Ishikawa (cell line): ENCODE measurements around the gene RNU7-1.

ENCODE experiments used
- EP300 ChIP-seq: IDR thresholded peaks from 2 replicates; pipeline ENCODE4 v1.6.1; 2012; ENCODE audit warnings: borderline replicate concordance
- TAF1 ChIP-seq: IDR thresholded peaks from 2 replicates; pipeline ENCODE4 v1.6.1; 2012; ENCODE audit warnings: low read depth, mild to moderate bottlenecking
- TCF12 ChIP-seq: IDR thresholded peaks from 2 replicates; pipeline ENCODE4 v1.6.1; 2012; ENCODE audit warnings: low read depth

GRCh38 chr12:6921996-6922946 lies 21.3 kb upstream of the RNU7-1 start:
- TF ChIP-seq EP300 = no peak
- TF ChIP-seq TCF12 = no peak
- no peak for TF ChIP-seq TAF1
